Measurements from ENCODE around the gene ANK2.

DNA sequence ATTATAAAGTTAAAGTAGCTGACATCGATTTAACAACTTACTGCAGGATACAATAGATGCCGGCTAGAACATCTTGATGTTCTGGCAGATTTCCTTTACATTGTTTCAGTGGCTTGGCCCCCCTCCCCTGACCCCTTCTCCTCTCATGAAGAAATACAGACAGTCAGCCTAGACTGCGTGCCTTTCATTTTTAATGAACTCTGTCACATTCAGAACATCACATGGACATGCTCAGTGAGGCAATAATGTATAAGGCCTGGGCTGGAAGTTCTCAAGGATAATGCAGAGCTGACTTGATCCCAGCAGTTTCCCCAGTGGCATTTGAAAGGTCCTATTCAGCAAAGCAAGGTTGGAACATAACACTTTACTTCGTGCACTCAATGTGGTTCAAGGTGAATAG is 239.2 kb downstream of the ANK2 start:
- TF ChIP-seq, protein P1, sequence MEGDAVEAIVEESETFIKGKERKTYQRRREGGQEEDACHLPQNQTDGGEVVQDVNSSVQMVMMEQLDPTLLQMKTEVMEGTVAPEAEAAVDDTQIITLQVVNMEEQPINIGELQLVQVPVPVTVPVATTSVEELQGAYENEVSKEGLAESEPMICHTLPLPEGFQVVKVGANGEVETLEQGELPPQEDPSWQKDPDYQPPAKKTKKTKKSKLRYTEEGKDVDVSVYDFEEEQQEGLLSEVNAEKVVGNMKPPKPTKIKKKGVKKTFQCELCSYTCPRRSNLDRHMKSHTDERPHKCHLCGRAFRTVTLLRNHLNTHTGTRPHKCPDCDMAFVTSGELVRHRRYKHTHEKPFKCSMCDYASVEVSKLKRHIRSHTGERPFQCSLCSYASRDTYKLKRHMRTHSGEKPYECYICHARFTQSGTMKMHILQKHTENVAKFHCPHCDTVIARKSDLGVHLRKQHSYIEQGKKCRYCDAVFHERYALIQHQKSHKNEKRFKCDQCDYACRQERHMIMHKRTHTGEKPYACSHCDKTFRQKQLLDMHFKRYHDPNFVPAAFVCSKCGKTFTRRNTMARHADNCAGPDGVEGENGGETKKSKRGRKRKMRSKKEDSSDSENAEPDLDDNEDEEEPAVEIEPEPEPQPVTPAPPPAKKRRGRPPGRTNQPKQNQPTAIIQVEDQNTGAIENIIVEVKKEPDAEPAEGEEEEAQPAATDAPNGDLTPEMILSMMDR (IDR thresholded peaks at IDR 0.05; ENCODE audit: borderline replicate concordance, extremely low read depth, low read length, poor library complexity, severe bottlenecking), result no peak
- TF ChIP-seq EZH2 (IDR thresholded peaks at IDR 0.05; ENCODE audit: borderline replicate concordance, low read depth, low read length, severe bottlenecking), result no peak
